HG03159 (cell line): Measurements from ENCODE around the gene FAM20A.

Experiments
- ATAC-seq: cut with Tn5 transposase; IDR thresholded peaks from one replicate; pipeline ENCODE4 v1.9.1; 2021; ENCODE audit warnings: mild to moderate bottlenecking, moderate library complexity; ENCODE audit not compliant: unreplicated experiment

The FAM20A gene

DNA sequence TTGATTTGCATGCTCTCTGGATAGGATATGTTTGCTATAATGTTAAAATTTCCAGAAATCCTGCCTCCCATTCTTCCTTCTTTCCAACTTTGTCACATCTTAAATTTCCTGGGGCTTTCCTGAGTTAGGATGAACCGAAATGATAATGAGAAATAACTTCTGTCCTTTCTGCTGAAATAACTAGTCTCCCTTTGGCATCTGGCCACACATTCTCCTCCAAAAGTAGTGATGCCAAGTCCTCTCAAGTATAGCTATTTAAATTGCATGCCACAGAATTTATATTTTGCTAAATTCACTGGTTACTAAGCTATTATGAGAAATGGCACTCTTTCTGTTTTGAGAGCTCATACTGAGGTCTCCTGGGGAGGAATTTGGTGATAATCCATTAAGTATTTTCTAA, 30.6 kb downstream of the FAM20A start:
- ATAC-seq: no peak

DNA sequence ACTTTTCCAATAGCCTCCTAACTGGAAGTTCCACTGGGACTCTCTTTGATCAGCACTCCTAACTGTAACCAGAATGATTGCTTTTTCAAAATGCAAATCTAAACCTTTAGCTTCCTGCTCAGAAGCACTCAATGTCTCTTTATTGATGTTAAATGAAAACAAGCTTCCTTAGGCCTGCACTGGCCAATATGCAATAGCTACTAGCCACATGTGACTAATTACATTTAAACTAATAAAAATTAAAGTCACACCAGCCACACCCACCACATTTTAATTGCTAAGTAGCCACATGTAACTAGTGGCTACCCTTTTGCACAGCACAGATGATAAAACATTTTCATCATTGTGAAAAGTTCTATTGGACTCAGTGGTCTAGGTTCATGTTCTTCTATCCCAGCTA, 31.8 kb downstream of the FAM20A start:
- no peak for ATAC-seq

- ATAC-seq: no peak
These were observed 32.6 kb downstream of the FAM20A start for GRCh38 chr17:68568581-68568980.

- no peak for ATAC-seq
These were observed 33.6 kb downstream of the FAM20A start for GRCh38 chr17:68567581-68567980.

DNA sequence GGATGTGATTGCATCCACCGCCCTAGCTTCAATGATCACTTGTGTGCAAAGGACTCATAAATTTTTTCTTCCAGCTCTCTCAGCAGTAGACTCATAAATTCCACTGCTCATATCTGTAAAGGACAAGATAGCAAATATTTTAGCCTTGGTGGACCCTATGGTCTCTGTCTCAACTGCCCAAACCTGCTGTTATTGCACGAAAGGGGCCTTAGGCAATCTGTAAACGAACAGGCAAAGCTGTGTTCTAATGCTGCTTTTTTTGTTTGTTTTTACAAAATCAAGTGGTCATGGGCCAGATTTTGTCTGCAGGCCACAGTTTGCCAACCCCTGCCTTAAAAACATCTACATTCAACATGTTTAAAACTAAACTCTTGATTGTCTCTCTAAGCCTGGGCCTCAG, 34.1 kb downstream of the FAM20A start:
- no peak for ATAC-seq

DNA sequence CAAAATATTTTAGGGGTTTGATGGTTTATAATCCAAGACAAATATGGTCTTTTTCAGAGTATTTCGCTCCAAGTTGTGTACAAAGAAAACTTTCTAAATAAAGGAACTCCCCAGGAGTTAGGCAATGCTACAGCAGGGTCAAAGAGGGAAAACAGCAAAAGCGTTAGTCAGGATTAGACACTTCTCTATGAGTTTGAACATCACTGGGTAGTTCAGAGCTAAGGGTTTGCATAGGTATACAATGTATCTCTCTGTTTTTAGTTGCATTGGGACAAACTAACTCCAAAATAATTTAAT, 34.8 kb downstream of the FAM20A start:
- ATAC-seq: no peak

- ATAC-seq: no peak
These were observed 35.3 kb downstream of the FAM20A start for GRCh38 chr17:68565661-68566441.

DNA sequence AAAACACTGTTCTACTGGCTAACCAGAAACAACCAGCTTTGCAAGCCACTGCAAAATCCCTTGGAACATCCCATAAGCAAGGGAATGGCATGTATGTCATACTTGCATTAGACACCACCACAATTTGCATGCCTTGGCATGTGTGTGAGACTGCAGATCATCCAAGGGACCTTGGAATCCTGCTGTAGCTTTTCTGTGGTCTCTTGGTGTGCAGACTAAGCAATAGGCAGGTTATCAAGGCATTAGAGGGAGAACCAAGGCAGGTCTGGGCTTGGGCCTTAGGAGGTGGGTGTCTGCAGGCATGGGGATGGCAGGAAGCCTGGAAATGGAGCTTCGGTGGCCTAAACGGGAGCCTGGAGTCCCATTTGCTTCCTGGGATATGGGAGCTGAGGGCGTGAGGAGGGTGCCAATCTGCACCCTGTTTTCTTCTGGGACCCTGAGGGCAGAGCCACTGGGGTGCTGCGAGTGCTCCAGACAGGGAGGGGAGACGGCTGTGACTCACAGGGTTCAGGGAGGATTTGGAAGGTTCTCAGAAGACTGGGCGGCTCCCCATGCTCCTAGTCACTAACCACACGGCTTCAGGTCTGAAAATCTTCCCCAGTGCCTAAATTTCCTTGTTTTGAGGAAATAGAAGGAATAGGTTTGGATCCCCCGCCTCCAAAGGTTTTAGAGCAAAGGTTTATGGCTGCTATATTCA, 36.6 kb downstream of the FAM20A start:
- ATAC-seq: no peak

DNA sequence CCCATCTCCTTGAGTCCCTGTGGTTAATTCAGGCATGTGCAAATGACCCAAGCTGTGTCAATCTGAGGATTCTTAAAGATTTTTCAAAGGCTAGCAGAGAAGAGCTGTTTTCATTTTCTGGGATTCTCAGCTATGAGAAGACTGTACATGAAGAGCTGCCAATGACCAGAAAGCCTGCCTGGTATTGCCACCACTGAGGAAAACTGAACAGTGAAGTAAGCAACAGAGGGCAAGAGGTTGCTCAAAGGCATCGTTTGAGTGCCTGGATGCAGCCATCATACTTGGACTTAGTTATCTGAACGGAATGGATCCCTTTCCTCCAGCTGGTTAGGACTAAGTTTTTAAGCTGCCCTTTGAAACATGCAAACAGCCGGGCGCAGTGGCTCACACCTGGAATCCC, 38.4 kb downstream of the FAM20A start:
- no peak for ATAC-seq

DNA sequence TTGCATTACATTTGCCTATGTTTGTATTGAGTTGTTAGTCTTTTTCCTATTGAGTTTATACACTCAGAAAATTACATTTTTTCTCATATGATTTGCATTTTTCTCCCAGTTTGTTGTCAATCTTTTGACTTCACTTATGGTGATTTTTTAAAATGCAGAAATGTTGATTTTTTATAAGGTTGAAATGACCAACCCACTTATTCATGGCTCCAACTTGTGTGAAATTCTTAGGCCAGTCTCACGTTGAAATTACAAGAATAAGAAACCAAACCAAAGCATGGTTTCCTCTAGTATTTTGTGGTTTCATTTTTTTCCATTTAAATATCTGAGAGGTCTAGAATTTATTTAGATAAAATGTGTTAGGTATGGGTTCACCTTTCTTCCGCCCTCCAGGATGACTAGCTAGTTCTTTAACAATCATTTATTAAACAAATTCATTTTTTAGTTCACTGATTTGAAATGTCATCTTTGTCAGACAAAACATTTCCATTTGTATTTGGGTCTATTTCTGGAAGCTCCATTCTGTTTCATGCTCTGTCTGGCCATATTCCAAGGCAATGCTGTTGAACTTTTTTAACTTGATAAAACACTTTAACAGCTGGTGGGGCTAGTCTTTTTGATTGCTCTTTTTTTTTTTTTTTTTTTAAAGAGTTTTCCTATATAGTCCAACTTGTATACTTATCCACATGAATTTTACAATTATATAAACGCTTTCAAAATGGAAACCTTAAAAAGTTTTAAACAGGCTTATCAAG, 40.0 kb downstream of the FAM20A start:
- ATAC-seq: no peak

GRCh38 chr17:68559316-68559715, 41.9 kb downstream of the FAM20A start:
- ATAC-seq: no peak

DNA sequence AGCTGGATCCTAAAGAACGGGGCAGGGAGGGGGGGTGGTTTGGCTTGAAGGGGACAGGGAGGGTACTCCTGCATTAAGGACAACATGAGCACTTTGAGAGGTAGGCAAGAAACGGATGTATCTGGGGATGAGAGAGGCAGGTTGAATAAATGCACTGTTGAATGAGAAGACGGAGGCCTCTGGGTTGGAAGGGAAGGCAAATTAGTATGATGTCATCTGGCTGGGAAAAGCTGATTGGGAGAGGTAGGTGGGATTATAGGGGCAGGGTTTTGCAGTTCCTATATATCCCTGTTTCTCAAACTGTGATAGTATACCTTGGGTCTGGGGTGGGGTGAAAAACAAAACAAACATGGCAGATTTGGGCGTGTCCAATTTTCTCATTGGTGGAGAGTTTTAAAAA, 44.6 kb downstream of the FAM20A start:
- no peak for ATAC-seq

GRCh38 chr17:68544111-68544915, 56.9 kb downstream of the FAM20A start:
- ATAC-seq: no peak

DNA sequence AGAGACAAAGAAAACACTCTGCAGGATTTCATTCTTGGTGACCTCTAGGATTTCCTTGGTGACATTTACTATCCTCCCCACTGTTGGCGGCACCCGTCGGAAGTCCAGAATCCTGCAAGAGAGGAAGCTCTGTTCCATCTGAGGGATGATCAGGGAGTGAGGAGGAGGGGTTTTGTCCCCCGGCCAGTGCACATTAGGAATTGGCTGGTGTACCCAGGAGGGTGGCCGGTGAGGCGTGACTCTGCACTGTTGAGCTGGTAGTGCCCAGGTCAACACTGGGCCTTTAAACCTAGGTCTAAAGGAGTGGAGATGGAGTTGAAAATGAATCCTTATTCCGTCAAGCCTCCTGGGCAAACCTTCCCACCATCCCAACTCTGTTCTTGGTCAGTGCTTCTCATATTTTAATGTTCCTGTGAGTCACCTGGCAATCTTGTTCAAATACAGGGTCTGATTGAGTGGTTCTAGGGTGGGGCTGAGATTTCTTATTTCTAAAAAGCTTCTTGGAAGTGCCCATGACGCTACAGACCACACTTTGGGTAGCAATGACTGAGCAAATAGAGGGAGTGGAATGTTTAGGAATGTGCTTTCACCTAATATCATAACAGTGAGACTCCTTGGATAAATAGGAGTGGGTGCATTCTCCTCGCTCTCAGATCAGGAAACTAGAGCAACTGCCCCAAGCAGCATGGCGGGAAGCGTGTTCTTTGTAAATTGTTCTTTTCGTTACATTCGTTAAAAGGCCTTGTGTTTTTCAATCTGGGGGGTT, 58.3 kb downstream of the FAM20A start:
- ATAC-seq: no peak

DNA sequence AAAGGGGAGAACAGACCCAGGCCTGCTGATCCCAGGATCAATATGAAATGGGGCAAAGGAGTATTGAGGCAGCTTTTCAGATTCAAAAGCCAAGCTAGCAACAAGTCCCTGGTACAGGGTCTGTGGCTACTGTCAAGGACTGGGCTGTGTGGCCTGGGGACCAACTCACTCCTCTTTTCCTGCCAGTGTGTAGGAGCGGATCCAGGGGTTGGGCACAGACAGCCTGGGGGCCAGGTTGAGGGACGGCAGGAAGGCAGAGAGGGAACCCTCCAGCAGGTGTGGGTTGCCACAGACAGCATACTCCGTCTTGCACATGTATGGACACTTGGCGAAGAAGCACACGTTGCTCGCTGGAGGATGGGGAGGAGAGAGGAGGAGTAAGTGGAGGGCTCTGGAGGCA, 59.4 kb downstream of the FAM20A start:
- no peak for ATAC-seq

DNA sequence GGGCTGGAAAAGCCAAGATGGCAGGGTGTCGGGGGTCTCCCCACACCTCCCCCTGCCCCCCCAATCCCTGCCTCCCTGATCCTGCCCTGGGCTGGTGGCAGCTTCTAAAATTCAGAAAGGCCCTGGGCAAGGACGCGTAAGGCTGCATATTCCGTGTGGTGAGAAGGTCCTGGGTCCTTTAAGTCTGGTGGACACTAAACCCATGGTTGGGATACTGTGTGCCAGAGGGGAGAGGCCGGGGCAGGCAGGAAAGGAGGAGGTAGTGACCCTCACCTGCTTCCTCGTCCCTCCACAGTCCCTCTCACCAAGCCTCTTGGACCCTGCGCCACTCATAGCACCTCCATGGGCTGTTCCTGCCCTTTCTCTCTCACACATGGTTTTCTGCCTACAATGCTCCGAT, 60.2 kb downstream of the FAM20A start:
- no peak for ATAC-seq

DNA sequence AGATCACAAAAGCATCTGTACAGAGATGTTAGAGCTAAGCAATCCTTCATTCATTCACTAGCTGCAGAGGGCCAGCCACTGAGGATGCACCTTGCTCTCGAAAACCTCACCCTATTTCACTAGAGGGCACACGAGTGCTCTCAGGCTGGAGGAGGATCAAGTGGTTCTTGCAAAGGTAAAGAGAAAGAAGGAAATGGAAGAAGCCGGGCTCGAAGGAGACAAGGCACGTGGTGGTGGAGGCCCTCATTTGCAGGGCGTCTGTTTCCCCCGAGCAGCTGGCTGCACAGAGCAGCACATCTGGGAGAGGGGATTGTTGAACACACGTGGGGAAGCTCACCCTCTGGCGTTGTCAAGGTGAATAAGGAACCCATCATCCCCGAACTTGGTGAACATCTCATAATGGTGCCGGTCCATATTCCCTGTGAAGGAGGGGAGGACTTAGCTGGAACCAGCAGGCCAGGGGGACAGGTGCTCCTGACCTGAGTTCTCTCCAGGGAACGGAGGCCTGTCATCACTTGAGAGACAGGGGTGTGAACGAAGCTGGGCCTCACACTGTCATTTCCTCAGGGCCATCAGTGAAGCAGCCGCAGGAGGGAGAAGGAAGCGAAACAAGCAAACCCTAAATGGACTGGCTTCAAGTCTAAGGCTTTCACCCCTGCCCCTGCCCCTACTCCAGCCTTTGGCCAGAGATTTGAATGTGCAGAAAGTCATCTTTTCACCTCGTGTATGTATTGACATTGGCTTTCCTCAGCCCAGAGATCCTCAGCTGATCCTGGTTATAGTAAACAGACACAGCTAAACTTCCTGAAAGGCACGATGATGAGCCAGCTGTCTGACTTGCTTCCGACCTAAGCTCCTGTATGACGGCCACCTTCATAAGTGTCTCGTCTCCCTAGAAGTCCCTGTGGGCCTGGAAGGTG, 61.4 kb downstream of the FAM20A start:
- no peak for ATAC-seq

DNA sequence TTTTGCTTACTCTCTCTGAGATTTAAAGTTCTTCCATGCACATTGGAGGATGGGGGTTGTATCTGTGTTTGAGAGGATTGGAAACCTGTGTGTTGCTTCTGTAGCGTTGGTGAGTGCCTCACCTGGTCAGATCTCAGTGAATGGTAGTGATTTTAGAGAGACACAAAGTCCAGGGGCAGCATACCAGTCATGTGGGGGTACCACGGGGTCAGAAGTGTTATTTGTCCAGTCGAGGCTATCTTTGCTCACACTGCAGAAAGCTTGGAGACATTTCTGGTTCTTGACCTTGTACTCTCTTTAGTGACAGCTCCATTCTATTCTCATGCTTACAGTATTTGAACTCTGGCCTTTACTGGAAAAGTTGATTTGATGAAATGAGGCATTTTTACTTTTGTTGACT, 65.2 kb downstream of the FAM20A start:
- ATAC-seq: no peak

- ATAC-seq: no peak
These were observed 66.5 kb downstream of the FAM20A start for GRCh38 chr17:68534695-68535088.
